Fibroblast of lung (primary cell): ENCODE measurements around the gene OR51S1. TPM values are rescaled to one million over a fixed set of nuclear protein-coding genes. Genes with fewer than 3 reads are reported as not detected.

ENCODE experiments used
- DNase-seq, 2 donors: peaks; one replicate each; pipeline versions ENCODE4 v3.0.0 to v3.0.0-alpha.2; 2010; ENCODE audit warnings: low read depth in 2 of 2
- H2AFZ ChIP-seq: 2 replicates; pipeline ENCODE4 v1.5.1; 2012; ENCODE audit warnings: low read length, control low read depth, inconsistent platforms
- H3K27ac ChIP-seq: 2 replicates; pipeline ENCODE4 v1.5.1; 2011; ENCODE audit warnings: low read length, control low read depth; ENCODE audit not compliant: insufficient read depth
- H3K27me3 ChIP-seq: 2 replicates; pipeline ENCODE4 v1.5.1; 2011; ENCODE audit warnings: mild to moderate bottlenecking, low read length; ENCODE audit not compliant: control insufficient read depth, insufficient read depth
- H3K36me3 ChIP-seq: 2 replicates; pipeline ENCODE4 v1.5.1; 2011; ENCODE audit warnings: low read length; ENCODE audit not compliant: control insufficient read depth, insufficient read depth
- H3K4me1 ChIP-seq: 2 replicates; pipeline ENCODE4 v1.5.1; 2011; ENCODE audit warnings: low read length; ENCODE audit not compliant: control insufficient read depth, insufficient read depth; ENCODE audit errors: extremely low read depth
- H3K4me2 ChIP-seq: 2 replicates; pipeline ENCODE4 v1.5.1; 2011; ENCODE audit warnings: low read length, control low read depth; ENCODE audit not compliant: insufficient read depth; ENCODE audit errors: extremely low read depth
- H3K4me3 ChIP-seq, 4 experiments: fragments of 200-600 bp in 1 of 4; sonication (generic) in 1 of 4; replicated peaks in 1 of 4; 2 replicates each; pipeline ENCODE4 v1.5.1; 2011 to 2016; ENCODE audit warnings: low read length in 4 of 4, low read depth in 3 of 4, mild to moderate bottlenecking in 3 of 4, control low read depth in 2 of 4, inconsistent platforms in 1 of 4, mixed read lengths in 1 of 4; ENCODE audit not compliant: insufficient read depth in 1 of 4; ENCODE audit errors: control extremely low read depth in 1 of 4
- H3K79me2 ChIP-seq: 2 replicates; pipeline ENCODE4 v1.5.1; 2012; ENCODE audit warnings: mild to moderate bottlenecking, low read length, inconsistent platforms; ENCODE audit not compliant: control insufficient read depth, insufficient read depth
- H3K9ac ChIP-seq: 2 replicates; pipeline ENCODE4 v1.5.1; 2011; ENCODE audit warnings: mild to moderate bottlenecking, low read length, control low read depth; ENCODE audit not compliant: insufficient read depth
- H3K9me3 ChIP-seq: 2 replicates; pipeline ENCODE4 v1.5.1; 2012; ENCODE audit warnings: low read depth, low read length; ENCODE audit not compliant: control insufficient read depth, insufficient read depth
- H4K20me1 ChIP-seq: 2 replicates; pipeline ENCODE4 v1.5.1; 2011; ENCODE audit warnings: low read length; ENCODE audit not compliant: control insufficient read depth, insufficient read depth; ENCODE audit errors: extremely low read depth
- EZH2 ChIP-seq: IDR thresholded peaks from 2 replicates; pipeline ENCODE4 v1.5.1; 2012; ENCODE audit warnings: low read length, control low read depth, mild to moderate bottlenecking; ENCODE audit errors: missing control alignments
- polyA plus RNA-seq, 2 donors: library from polyadenylated mRNA; depleted of rRNA in 1 of 2; stranded (reverse) in 1 of 2; unstranded in 1 of 2; fragments of >200 nt; gene quantifications; 2 replicates each; pipeline ENCODE4 v1.2.1, GENCODE V29; 2011 to 2012; ENCODE audit warnings: missing spikeins in 1 of 2
- total RNA-seq: library from RNA; depleted of rRNA; stranded (reverse); fragments of >200 nt; gene quantifications from 2 replicates; pipeline ENCODE4 v1.2.1, GENCODE V29; 2014
- TF ChIP-seq, protein P1 (sequence below), 2 donors: IDR thresholded peaks in 1 of 2; conservative IDR thresholded peaks in 1 of 2; 1 replicate in 1 of 2; 2 replicates in 1 of 2; pipeline ENCODE4 v1.5.1; 2011 to 2012; ENCODE audit warnings: low read length in 2 of 2, control low read depth in 1 of 2, inconsistent platforms in 1 of 2, low read depth in 1 of 2, mild to moderate bottlenecking in 1 of 2

The OR51S1 gene
- total and polyA plus RNA-seq, 2 donors (not counting 1 experiment from before 2014, with no cell fraction given) = not detected

DNA sequence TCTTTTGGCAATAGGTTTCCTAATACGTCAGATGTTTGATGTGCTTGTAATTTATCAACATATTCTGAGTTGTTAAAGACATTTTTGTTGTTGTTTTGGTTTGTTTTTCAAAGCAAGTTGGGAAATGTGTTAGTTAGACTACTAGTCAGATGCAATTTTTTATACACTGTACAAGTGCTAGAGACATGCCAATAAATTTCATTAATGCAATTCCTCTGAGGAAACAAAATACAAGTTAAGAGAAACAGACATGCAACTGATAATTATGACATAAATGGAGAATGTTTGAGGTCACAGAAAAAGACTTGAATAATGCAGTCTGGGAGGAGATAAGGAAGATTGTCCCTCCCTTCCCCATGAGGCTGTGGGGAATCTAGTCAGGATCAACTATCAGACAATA lies 38.6 kb upstream of the OR51S1 start:
- Histone ChIP-seq H3K9me3 (no peaks in the 10 kb centered on the region), H2AFZ (no peak overlapping the region), H3K4me3 (no peak overlapping the region), H3K36me3 (no peaks in the 10 kb centered on the region), H3K4me1 (peaks cover 4% of the 10 kb centered on the region), H3K27ac (no peak overlapping the region), H3K9ac (no peak overlapping the region), H3K27me3 (no peaks in the 10 kb centered on the region), H3K4me2 (no peak overlapping the region), H3K79me2 (no peaks in the 10 kb centered on the region), H4K20me1 (no peaks in the 10 kb centered on the region)
- no peak for TF ChIP-seq EZH2
- TF ChIP-seq, protein P1, sequence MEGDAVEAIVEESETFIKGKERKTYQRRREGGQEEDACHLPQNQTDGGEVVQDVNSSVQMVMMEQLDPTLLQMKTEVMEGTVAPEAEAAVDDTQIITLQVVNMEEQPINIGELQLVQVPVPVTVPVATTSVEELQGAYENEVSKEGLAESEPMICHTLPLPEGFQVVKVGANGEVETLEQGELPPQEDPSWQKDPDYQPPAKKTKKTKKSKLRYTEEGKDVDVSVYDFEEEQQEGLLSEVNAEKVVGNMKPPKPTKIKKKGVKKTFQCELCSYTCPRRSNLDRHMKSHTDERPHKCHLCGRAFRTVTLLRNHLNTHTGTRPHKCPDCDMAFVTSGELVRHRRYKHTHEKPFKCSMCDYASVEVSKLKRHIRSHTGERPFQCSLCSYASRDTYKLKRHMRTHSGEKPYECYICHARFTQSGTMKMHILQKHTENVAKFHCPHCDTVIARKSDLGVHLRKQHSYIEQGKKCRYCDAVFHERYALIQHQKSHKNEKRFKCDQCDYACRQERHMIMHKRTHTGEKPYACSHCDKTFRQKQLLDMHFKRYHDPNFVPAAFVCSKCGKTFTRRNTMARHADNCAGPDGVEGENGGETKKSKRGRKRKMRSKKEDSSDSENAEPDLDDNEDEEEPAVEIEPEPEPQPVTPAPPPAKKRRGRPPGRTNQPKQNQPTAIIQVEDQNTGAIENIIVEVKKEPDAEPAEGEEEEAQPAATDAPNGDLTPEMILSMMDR (conservative IDR thresholded peaks at IDR 0.05 in 1 of 2, IDR thresholded peaks at IDR 0.05 in 1 of 2; ENCODE audit: low read depth in 1 of 2, low read length in 2 of 2) = no peak
- DNase-seq = no peak

DNA sequence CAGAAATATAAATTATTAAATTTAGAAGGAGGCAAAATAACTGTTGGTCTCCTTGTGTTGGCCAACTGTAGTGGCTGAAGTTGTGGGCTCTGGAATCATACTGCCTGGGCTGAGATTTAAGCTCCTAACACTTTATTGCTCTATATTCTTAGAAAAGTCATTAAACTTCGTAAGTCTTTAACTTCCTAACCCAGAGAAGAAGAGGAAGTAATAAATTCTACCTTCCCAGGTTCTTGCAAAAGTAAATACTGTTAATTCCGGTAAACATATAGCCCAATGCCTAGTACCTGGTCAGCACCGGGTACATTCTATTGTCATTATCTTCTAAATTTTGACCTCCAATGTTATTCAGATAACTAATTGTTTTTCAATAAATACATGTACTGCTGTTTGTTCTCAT lies 37.2 kb upstream of the OR51S1 start:
- Histone ChIP-seq H2AFZ (no peak overlapping the region), H3K9me3 (no peaks in the 10 kb centered on the region)

DNA sequence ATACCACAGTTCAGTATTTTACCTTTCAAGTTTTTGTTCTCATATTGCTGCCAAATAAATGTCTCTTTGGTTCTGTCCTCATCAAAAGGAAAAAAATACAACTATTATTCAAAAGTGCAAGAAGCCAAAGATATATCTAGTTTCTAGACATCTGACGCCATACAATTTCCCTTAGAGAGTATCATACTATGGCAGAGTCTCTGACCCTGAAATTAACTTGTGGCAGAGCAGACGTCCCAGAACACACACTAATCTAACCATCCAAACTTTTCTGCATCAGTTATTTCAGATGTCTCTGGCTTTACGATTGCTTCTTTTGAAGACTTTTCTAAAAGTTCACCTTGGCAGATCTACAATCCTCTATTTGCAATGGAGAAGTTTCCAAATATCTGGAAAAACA lies 35.4 kb upstream of the OR51S1 start:
- no peak for TF ChIP-seq EZH2
- TF ChIP-seq, protein P1 (conservative IDR thresholded peaks at IDR 0.05 in 1 of 2, IDR thresholded peaks at IDR 0.05 in 1 of 2; ENCODE audit: low read depth in 1 of 2, low read length in 2 of 2) = no peak
- Histone ChIP-seq H2AFZ (no peak overlapping the region), H3K4me3 (no peak overlapping the region), H3K9me3 (no peaks in the 10 kb centered on the region), H4K20me1 (no peaks in the 10 kb centered on the region), H3K79me2 (no peaks in the 10 kb centered on the region), H3K27me3 (no peaks in the 10 kb centered on the region), H3K4me1 (no peaks in the 10 kb centered on the region), H3K27ac (no peak overlapping the region), H3K9ac (no peak overlapping the region), H3K36me3 (no peaks in the 10 kb centered on the region), H3K4me2 (no peak overlapping the region)
- DNase-seq = peak in 1 of 2 donors; percentile 49

More for the DNA sequence above, 37.2 kb upstream of the OR51S1 start:
- H3K27ac ChIP-seq = no peak overlapping the region
- H3K9ac ChIP-seq = no peak overlapping the region
- TF ChIP-seq, protein P1 (conservative IDR thresholded peaks at IDR 0.05 in 1 of 2, IDR thresholded peaks at IDR 0.05 in 1 of 2; ENCODE audit: low read depth in 1 of 2, low read length in 2 of 2) = no peak
- no peak for TF ChIP-seq EZH2
- DNase-seq = no peak
- no peak overlapping the region for H3K4me2 ChIP-seq
- no peaks in the 10 kb centered on the region for H3K79me2 ChIP-seq
- H3K36me3 ChIP-seq = no peaks in the 10 kb centered on the region
- H3K27me3 ChIP-seq = no peaks in the 10 kb centered on the region
- H3K4me1 ChIP-seq = no peaks in the 10 kb centered on the region
- no peak overlapping the region for H3K4me3 ChIP-seq
- H4K20me1 ChIP-seq = no peaks in the 10 kb centered on the region
